Skeletal muscle tissue (tissue), 4 donors: Measurements from ENCODE around the gene PUS1. TPM values are rescaled to one million over a fixed set of nuclear protein-coding genes. Genes with fewer than 3 reads are reported as not detected.

Experiments
- H3K27ac ChIP-seq: one replicate; pipeline ENCODE4 v1.7.0; 2013; ENCODE audit warnings: mild to moderate bottlenecking, low read depth, low read length, inconsistent platforms
- H3K27me3 ChIP-seq, 3 donors: one replicate each; pipeline ENCODE4 v1.7.0; 2013; ENCODE audit warnings: low read length in 3 of 3; ENCODE audit not compliant: control insufficient read depth in 3 of 3, insufficient read depth in 3 of 3
- H3K36me3 ChIP-seq, 3 donors: one replicate each; pipeline ENCODE4 v1.7.0; 2013; ENCODE audit warnings: low read length in 3 of 3; ENCODE audit not compliant: control insufficient read depth in 3 of 3, insufficient read depth in 3 of 3
- H3K4me1 ChIP-seq, 3 donors: one replicate each; pipeline ENCODE4 v1.7.0; 2013; ENCODE audit warnings: low read length in 3 of 3, mild to moderate bottlenecking in 3 of 3; ENCODE audit not compliant: control insufficient read depth in 3 of 3, insufficient read depth in 3 of 3
- H3K4me3 ChIP-seq, 3 donors: one replicate each; pipeline ENCODE4 v1.7.0; 2013; ENCODE audit warnings: low read length in 3 of 3
- H3K9ac ChIP-seq, 3 donors: one replicate each; pipeline ENCODE4 v1.7.0; 2013; ENCODE audit warnings: low read length in 3 of 3, mild to moderate bottlenecking in 3 of 3, moderate library complexity in 2 of 3, low read depth in 1 of 3
- H3K9me3 ChIP-seq, 3 donors: one replicate each; pipeline ENCODE4 v1.7.0; 2013; ENCODE audit warnings: low read length in 3 of 3; ENCODE audit not compliant: control insufficient read depth in 3 of 3
- total RNA-seq: library from RNA; depleted of rRNA; stranded (reverse); fragments of >200 nt; gene quantifications from one replicate; pipeline ENCODE4 v1.2.3, GENCODE V29; 2014
- donor health status: Osteomylitis.

The PUS1 gene
- total RNA-seq, 1 donor from 2014 or later = 4.7 TPM

- no peaks in the 10 kb centered on the region for H3K9me3 ChIP-seq
- peak overlapping the region; percentile 80 to 88 (median 88) for H3K4me3 ChIP-seq
- peak overlapping the region; percentile 100 for H3K27ac ChIP-seq
- H3K4me1 ChIP-seq = peaks cover 28 to 34% (median 30%) of the 10 kb centered on the region in 3 donors
- peak overlapping the region; percentile 97 to 98 (median 97) for H3K9ac ChIP-seq
- peaks cover 4 to 10% (median 5%) of the 10 kb centered on the region in 3 donors for H3K36me3 ChIP-seq
- H3K27me3 ChIP-seq = no peaks in the 10 kb centered on the region
Observed at GRCh38 chr12:131894981-131895639, 34.0 kb upstream of the PUS1 start.

- no peaks in the 10 kb centered on the region for H3K9me3 ChIP-seq
- peak overlapping the region; percentile 97 to 98 (median 97) for H3K9ac ChIP-seq
- peak overlapping the region; percentile 100 for H3K27ac ChIP-seq
- H3K4me1 ChIP-seq = peaks cover 34 to 40% (median 36%) of the 10 kb centered on the region in 3 donors
- H3K36me3 ChIP-seq = peaks cover 7 to 15% (median 8%) of the 10 kb centered on the region in 3 donors
- H3K4me3 ChIP-seq = peak overlapping the region; percentile 80 to 88 (median 88)
- no peaks in the 10 kb centered on the region for H3K27me3 ChIP-seq
Observed at GRCh38 chr12:131895640-131896079, 33.4 kb upstream of the PUS1 start.

- H3K27ac ChIP-seq = peak overlapping the region; percentile 100
- H3K9me3 ChIP-seq = no peaks in the 10 kb centered on the region
- H3K27me3 ChIP-seq = no peaks in the 10 kb centered on the region
- H3K9ac ChIP-seq = peak overlapping the region; percentile 97 to 98 (median 97)
- peaks cover 8 to 16% (median 9%) of the 10 kb centered on the region in 3 donors for H3K36me3 ChIP-seq
- peak overlapping the region; percentile 80 to 88 (median 88) for H3K4me3 ChIP-seq
- peaks cover 35 to 41% (median 39%) of the 10 kb centered on the region in 3 donors for H3K4me1 ChIP-seq
Observed at GRCh38 chr12:131896080-131896810, 32.8 kb upstream of the PUS1 start.

- peaks cover 41 to 47% (median 45%) of the 10 kb centered on the region in 3 donors for H3K4me1 ChIP-seq
- H3K27me3 ChIP-seq = no peaks in the 10 kb centered on the region
- peak overlapping the region; percentile 100 for H3K27ac ChIP-seq
- no peaks in the 10 kb centered on the region for H3K9me3 ChIP-seq
- H3K36me3 ChIP-seq = peaks cover 9 to 16% (median 9%) of the 10 kb centered on the region in 3 donors
- H3K4me3 ChIP-seq = peak overlapping the region; percentile 80 to 88 (median 88)
- H3K9ac ChIP-seq = peak overlapping the region; percentile 23 to 98 (median 97)
Observed at GRCh38 chr12:131896811-131897270, 32.2 kb upstream of the PUS1 start.

GRCh38 chr12:131897276-131897675, 31.8 kb upstream of the PUS1 start:
- Histone ChIP-seq H3K4me3 (peak overlapping the region in 2 of 3 donors; percentile 88), H3K27me3 (no peaks in the 10 kb centered on the region), H3K9ac (peak overlapping the region in 2 of 3 donors; percentile 97 to 98), H3K36me3 (peaks cover 9 to 16% (median 9%) of the 10 kb centered on the region in 3 donors), H3K9me3 (no peaks in the 10 kb centered on the region), H3K4me1 (peaks cover 45 to 51% (median 49%) of the 10 kb centered on the region in 3 donors), H3K27ac (peak overlapping the region; percentile 100)

GRCh38 chr12:131897875-131898274, 31.2 kb upstream of the PUS1 start:
- H3K9me3 ChIP-seq = no peaks in the 10 kb centered on the region
- peak overlapping the region; percentile 100 for H3K27ac ChIP-seq
- H3K4me3 ChIP-seq = peak overlapping the region in 1 of 3 donors; percentile 27
- peaks cover 51 to 57% (median 55%) of the 10 kb centered on the region in 3 donors for H3K4me1 ChIP-seq
- no peaks in the 10 kb centered on the region for H3K27me3 ChIP-seq
- H3K9ac ChIP-seq = peak overlapping the region; percentile 61 to 98 (median 97)
- H3K36me3 ChIP-seq = peaks cover 9 to 16% (median 9%) of the 10 kb centered on the region in 3 donors

- Histone ChIP-seq H3K4me1 (peaks cover 67 to 75% (median 73%) of the 10 kb centered on the region in 3 donors), H3K36me3 (peaks cover 9 to 16% (median 9%) of the 10 kb centered on the region in 3 donors), H3K9me3 (no peaks in the 10 kb centered on the region), H3K27ac (no peak overlapping the region), H3K4me3 (no peak overlapping the region), H3K9ac (peak overlapping the region in 1 of 3 donors; percentile 40), H3K27me3 (no peaks in the 10 kb centered on the region)
Observed at GRCh38 chr12:131900397-131900796, 28.7 kb upstream of the PUS1 start.

- peak overlapping the region in 2 of 3 donors; percentile 29 to 40 for H3K4me3 ChIP-seq
- H3K9ac ChIP-seq = peak overlapping the region; percentile 51 to 73 (median 55)
- peaks cover 59 to 74% (median 68%) of the 10 kb centered on the region in 3 donors for H3K4me1 ChIP-seq
- no peaks in the 10 kb centered on the region for H3K9me3 ChIP-seq
- peaks cover 7 to 19% (median 10%) of the 10 kb centered on the region in 3 donors for H3K36me3 ChIP-seq
- H3K27ac ChIP-seq = peak overlapping the region; percentile 75
- H3K27me3 ChIP-seq = no peaks in the 10 kb centered on the region
Observed at GRCh38 chr12:131901431-131902331, 27.4 kb upstream of the PUS1 start.
